GM18526 (cell line): ENCODE measurements around the gene LCMT2.

Source experiments
- POLR2A ChIP-seq: IDR thresholded peaks from 3 replicates; pipeline ENCODE4 v1.6.1; 2011; ENCODE audit not compliant: insufficient read length; ENCODE audit errors: extremely low read depth

The LCMT2 gene

GRCh38 chr15:43329960-43330779, at the start of gene LCMT2:
LCMT2 (minus strand) TSS chr15:43330573; CDS start chr15:43330489, 84 bp downstream.
- TF ChIP-seq POLR2A: peak; percentile 92

- no peak for TF ChIP-seq POLR2A
Observed at GRCh38 chr15:43378601-43379000, 48.2 kb upstream of the LCMT2 start.

- no peak for TF ChIP-seq POLR2A
Observed at GRCh38 chr15:43376017-43376705, 45.8 kb upstream of the LCMT2 start.

GRCh38 chr15:43370975-43371974, 40.9 kb upstream of the LCMT2 start, which contains the start of the genes TUBGCP4 and ZSCAN29:
TUBGCP4 (plus strand) TSS chr15:43371101; CDS start chr15:43371355, 254 bp downstream.
ZSCAN29 (minus strand) TSS chr15:43371043; CDS start chr15:43369913, 1,130 bp downstream.
- TF ChIP-seq POLR2A: peak; percentile 78

- TF ChIP-seq POLR2A: no peak
Observed at GRCh38 chr15:43370310-43370974, 40.1 kb upstream of the LCMT2 start.

- TF ChIP-seq POLR2A: no peak
Observed at GRCh38 chr15:43361313-43361903, 31.0 kb upstream of the LCMT2 start.

- no peak for TF ChIP-seq POLR2A
Observed at GRCh38 chr15:43360821-43361220, 30.4 kb upstream of the LCMT2 start.

GRCh38 chr15:43352693-43353382, 22.5 kb upstream of the LCMT2 start:
- TF ChIP-seq POLR2A: no peak

- no peak for TF ChIP-seq POLR2A
Observed at GRCh38 chr15:43347114-43347513, 16.7 kb upstream of the LCMT2 start.

GRCh38 chr15:43346305-43346704, 15.9 kb upstream of the LCMT2 start:
- no peak for TF ChIP-seq POLR2A

- no peak for TF ChIP-seq POLR2A
Observed at GRCh38 chr15:43330780-43331087, 361 bp upstream of the LCMT2 start.

GRCh38 chr15:43329217-43329959, 985 bp downstream of the LCMT2 start:
- no peak for TF ChIP-seq POLR2A
